Ovary (tissue), 3 donors: ENCODE results near the gene KLHL8.

ENCODE experiments used
- CTCF ChIP-seq, 3 donors: fragments of 450-650 bp in 2 of 3; fragments of 200-600 bp in 1 of 3; IDR thresholded peaks; one replicate each; pipeline versions ENCODE4 v1.5.1 to v1.8.0; 2016 to 2022; ENCODE audit warnings: antibody characterized with exemption in 3 of 3, mild to moderate bottlenecking in 1 of 3
- EP300 ChIP-seq: sonication (generic); formaldehyde crosslinking; IDR thresholded peaks from one replicate; pipeline ENCODE4 v1.6.1; 2017; ENCODE audit warnings: antibody characterized with exemption
- POLR2A ChIP-seq: fragments of 450-650 bp; IDR thresholded peaks from one replicate; pipeline ENCODE4 v1.6.1; 2017; ENCODE audit warnings: antibody characterized with exemption, mild to moderate bottlenecking, moderate library complexity
- donor health status: DM: no; HTN: no; CAD: no.

DNA sequence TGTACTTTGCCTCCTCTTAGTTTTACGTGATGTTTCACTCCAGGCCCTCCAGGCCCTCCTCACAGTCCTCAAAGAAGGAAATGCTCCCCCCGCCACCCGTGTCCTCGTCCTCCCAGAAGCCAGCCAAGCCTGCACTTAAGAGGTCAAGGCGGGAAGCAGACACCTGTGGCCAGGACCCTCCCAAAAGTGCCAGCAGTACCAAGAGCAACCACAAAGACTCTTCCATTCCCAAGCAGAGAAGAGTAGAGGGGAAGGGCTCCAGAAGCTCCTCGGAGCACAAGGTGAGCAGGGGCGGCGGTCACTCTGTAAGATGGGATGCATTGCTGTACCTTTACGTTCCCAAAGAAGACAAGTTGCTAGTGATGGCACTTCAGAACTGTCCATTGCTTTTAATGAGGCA, 94.4 kb downstream of the KLHL8 start:
- TF ChIP-seq CTCF (IDR thresholded peaks at IDR 0.05) = no peak
- TF ChIP-seq POLR2A = no peak
- no peak for TF ChIP-seq EP300
